Posterior cingulate gyrus (tissue), 11 donors: ENCODE results near the gene SYNC.

Source experiments
- DNase-seq, 10 donors: peaks; one replicate each; pipeline versions ENCODE4 v3.0.0 to v3.0.0-alpha.2; 2020 to 2021; ENCODE audit warnings: mixed read lengths in 3 of 10
- intact Hi-C: fragments of 100-400 bp; cut with DNase I; formaldehyde crosslinking; loops from one replicate; pipeline ENCODE4 v1.15.1; 2023

SYNC gene

GRCh38 chr1:32702599-32703478 lies at the start of gene SYNC:
Gene SYNC (minus strand): TSS chr1:32702770. CDS start chr1:32702660, 110 bp downstream.
- peak in 4 of 10 donors; percentile 40 to 86 (median 79) for DNase-seq
- intact Hi-C loops, result no loop called here

DNA sequence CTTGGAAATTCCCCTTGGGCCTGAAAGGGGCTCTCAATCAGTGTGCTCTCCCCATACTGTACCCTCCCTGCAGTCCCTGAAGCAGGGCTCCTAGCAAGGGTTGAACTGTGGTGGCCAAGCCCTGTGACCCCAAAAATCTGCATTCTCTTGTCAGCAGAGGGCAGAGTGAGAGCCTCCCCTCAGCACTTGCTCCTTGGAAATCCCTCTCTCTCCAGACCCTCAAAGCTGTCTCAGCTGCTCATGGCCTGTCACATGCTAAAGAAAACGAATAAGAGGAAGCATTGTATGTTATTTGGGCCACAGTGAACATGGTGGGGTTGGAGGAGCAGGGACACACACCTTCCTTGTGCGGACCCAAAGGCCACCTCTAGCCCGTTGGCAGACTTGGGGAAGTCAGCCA lies 47.2 kb upstream of the SYNC start:
- no peak for DNase-seq
- intact Hi-C loops, result no loop called here

DNA sequence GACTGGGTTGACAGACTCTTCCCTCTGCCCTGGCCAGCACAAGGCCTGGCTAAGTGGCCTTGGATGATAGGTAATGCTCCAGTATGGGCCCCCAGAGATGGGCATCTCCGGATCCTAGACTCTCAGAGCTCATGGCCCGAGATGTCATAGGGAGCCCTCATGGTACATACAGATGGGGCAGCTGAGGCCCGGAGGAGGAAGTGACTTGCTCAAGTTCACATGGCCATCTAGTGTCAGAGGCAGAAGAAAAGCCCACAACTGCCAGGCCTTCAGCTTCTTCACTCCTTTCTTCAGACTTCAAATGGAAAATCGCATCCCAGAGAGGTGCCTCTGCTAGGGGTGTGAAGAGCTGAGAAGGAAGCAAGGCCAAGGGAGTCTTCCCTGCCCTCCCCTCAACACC lies 46.8 kb upstream of the SYNC start:
- DNase-seq, result no peak
- intact Hi-C loops, result no loop called here

DNA sequence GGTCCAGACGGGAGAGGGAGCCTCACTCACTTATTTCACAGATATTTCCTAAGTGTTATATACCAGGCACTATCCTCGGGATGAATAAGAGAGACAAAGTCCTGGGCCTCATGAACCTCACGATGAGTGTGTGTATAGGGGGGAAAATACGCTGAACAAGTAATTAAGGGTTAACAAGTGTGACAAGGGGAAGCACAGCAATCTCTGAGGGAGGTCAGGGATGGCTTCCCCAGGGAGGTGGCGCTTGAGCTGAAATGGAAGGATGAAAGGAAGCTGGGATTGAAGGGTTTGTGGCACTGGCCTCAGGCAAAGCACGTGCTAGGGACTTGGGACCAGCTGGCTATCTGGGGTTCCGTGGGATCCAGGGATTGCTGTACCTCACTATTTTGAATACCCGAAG lies 46.4 kb upstream of the SYNC start:
- intact Hi-C loops, result no loop called here
- no peak for DNase-seq

GRCh38 chr1:32748348-32748747 lies 45.8 kb upstream of the SYNC start:
- DNase-seq, result no peak

GRCh38 chr1:32746130-32746529 lies 43.6 kb upstream of the SYNC start:
- DNase-seq, result no peak
- intact Hi-C loops, result no loop called here

More at GRCh38 chr1:32748348-32748747, 45.8 kb upstream of the SYNC start:
- intact Hi-C loops, result no loop called here

- intact Hi-C loops, result no loop called here
These were observed 41.5 kb upstream of the SYNC start for GRCh38 chr1:32744071-32744425.

GRCh38 chr1:32743380-32744070 lies 41.0 kb upstream of the SYNC start:
- no peak for DNase-seq
- intact Hi-C loops, result no loop called here

More at GRCh38 chr1:32744071-32744425, 41.5 kb upstream of the SYNC start:
- DNase-seq, result no peak

GRCh38 chr1:32742956-32743355 lies 40.4 kb upstream of the SYNC start:
- intact Hi-C loops, result no loop called here
- peak in 1 of 10 donors; percentile 69 for DNase-seq

GRCh38 chr1:32742199-32742947 lies 39.8 kb upstream of the SYNC start:
- DNase-seq, result peak in 1 of 10 donors; percentile 76
- intact Hi-C loops, result no loop called here

DNA sequence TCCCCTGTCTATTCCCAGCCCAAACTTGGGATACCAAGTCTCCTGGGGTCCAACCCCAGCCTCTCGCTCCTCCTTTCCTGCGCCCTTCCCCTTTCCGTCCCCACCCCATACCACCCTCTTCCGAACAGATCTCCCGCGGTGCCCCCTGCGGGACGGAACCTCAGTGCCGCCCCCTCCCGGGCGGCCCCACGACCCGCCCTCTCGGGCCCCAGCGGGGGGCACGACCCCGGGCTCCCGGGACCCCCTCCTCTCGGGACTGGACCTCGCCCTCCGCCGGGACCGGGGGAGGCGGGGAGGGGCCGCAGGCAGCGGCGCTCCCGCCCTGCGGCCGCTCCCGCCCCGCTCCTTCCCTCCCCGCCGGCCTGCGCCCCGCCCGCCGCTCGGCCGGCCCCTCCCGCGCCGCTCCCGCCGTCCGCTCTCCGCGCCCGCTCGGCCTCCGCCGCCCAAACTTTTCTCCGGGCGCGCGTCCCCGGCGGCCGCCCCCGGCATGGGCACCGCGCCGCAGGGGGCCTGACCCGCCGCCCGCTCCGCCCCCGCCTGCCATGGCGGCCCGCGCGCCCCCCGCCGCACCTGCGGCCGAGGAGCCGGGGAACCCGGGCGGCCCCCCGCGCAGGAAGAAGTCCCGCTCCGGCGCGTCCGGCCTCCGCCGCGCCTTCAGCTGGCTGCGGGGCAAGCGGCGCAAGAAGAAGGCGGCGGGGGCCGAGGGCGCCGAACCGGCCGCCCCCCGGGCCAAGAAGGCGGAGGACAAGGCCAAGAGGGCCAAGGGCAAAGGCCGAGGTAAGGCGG lies 39.0 kb upstream of the SYNC start:
- DNase-seq, result no peak
- intact Hi-C loops, result no loop called here

- intact Hi-C loops, result no loop called here
- no peak for DNase-seq
These were observed 38.5 kb upstream of the SYNC start for GRCh38 chr1:32741059-32741412.

- intact Hi-C loops, result no loop called here
- no peak for DNase-seq
These were observed 34.5 kb upstream of the SYNC start for GRCh38 chr1:32736812-32737791.

GRCh38 chr1:32733582-32734321 lies 31.2 kb upstream of the SYNC start:
- intact Hi-C loops, result no loop called here
- DNase-seq, result no peak

GRCh38 chr1:32729254-32730046 lies 26.9 kb upstream of the SYNC start:
- DNase-seq, result no peak
- intact Hi-C loops, result no loop called here

DNA sequence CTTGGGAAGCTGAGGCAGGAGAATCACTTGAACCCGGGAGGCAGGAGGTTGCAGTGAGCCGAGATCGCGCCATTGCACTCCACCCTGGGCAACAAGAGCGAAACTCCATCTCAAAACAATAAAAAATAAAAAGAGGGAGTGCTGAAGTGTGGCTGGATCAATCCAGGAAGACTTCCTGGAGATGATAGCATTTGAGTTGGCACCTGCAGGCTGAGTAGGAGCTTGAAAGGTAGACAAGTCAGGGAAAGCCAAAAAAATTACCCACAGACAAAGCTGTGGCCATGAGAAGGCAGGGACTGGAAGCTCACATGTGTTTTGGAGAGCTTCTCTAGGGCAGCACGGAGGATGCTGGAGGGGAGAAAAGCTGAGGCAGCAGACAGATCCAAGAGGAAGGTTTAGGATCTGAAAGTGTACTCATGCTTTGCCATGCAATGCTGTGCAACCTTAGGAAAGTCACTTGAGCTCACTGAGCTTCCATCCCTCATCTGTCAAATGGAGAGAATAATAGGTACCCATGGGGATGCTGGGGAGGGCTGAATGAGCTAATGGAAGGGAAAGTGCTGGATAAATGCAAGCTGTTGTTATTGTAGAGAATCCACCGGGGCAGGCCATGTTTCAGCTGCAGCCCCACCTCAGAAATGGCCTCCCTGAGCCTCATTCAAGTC lies 26.0 kb upstream of the SYNC start:
- no peak for DNase-seq
- intact Hi-C loops, result no loop called here

GRCh38 chr1:32727876-32728275 lies 25.3 kb upstream of the SYNC start:
- intact Hi-C loops, result no loop called here
- DNase-seq, result no peak
